ENCODE data around the gene KCNAB2.

Gene KCNAB2

DNA sequence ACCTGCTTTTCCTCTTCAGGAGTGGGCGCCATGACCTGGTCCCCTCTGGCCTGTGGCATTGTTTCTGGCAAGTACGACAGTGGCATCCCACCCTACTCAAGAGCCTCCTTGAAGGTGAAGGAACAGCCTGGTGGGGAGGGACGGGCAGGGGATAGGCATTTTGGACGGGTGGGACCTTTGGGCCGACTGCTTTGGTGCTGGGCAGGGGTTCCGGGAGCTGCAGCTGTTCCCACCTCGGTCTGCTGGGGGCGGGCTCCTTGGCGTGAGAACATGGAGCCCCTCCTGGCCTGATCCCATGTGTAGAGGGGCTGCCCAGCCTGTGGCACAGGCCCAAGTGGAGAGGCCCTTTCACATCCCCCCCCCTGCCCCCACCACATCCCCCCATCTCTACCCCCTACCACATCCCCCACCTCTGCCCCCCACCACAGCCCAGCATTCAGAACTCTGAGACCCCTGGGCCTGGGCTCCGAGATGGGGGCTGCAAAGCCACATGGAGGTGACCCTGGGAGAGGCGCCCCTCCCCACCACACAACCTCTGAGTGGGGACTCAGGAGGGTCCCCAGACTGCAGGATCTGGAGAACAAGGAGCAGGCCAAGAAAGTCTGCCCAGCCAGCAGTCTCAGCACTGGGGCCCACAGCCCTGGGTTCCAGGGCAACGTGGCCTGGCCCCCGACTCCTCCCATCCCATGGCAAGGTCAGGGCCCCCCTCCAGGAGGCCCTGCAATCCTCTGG, 50.0 kb downstream of the KCNAB2 start:
- Histone ChIP-seq H3K4me1 (ENCODE audit: low read length) (no peaks in the 10 kb centered on the region), H3F3A (ENCODE audit: insufficient read depth, low read length) (no peaks in the 10 kb centered on the region), H3K79me2 (ENCODE audit: low read length) (no peaks in the 10 kb centered on the region), H3K9me3 (replicated peaks; ENCODE audit: insufficient read depth, low read length) (no peaks in the 10 kb centered on the region), H3K27ac (ENCODE audit: low read length) (no peak overlapping the region), H3K27me3 (replicated peaks; ENCODE audit: insufficient read depth, low read length) (no peaks in the 10 kb centered on the region), H3K9me2 (replicated peaks; ENCODE audit: insufficient read depth, low read length) (no peaks in the 10 kb centered on the region), H3K36me3 (replicated peaks; ENCODE audit: insufficient read depth, low read length) (no peaks in the 10 kb centered on the region; the same call in 1 of the 2 replicates), H2AFZ (ENCODE audit: low read length) (no peak overlapping the region), H3K4me2 (ENCODE audit: low read depth, low read length) (no peak overlapping the region), H4K20me1 (ENCODE audit: insufficient read depth, low read length) (no peaks in the 10 kb centered on the region), H3K4me3 (ENCODE audit: low read length) (no peak overlapping the region), H3K9ac (ENCODE audit: low read length) (no peak overlapping the region)
- DNase-seq = no peak
- TF ChIP-seq EZH2phosphoT487 (IDR thresholded peaks at IDR 0.05; ENCODE audit: low read length) = no peak
- TF ChIP-seq, protein P1, sequence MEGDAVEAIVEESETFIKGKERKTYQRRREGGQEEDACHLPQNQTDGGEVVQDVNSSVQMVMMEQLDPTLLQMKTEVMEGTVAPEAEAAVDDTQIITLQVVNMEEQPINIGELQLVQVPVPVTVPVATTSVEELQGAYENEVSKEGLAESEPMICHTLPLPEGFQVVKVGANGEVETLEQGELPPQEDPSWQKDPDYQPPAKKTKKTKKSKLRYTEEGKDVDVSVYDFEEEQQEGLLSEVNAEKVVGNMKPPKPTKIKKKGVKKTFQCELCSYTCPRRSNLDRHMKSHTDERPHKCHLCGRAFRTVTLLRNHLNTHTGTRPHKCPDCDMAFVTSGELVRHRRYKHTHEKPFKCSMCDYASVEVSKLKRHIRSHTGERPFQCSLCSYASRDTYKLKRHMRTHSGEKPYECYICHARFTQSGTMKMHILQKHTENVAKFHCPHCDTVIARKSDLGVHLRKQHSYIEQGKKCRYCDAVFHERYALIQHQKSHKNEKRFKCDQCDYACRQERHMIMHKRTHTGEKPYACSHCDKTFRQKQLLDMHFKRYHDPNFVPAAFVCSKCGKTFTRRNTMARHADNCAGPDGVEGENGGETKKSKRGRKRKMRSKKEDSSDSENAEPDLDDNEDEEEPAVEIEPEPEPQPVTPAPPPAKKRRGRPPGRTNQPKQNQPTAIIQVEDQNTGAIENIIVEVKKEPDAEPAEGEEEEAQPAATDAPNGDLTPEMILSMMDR (IDR thresholded peaks at IDR 0.05; ENCODE audit: low read length) = no peak
- no peak for TF ChIP-seq EZH2 (optimal IDR thresholded peaks at IDR 0.05; ENCODE audit: low read depth, low read length)

- no peak for TF ChIP-seq EZH2phosphoT487 (IDR thresholded peaks at IDR 0.05; ENCODE audit: low read length)
- no peak for TF ChIP-seq EZH2 (optimal IDR thresholded peaks at IDR 0.05; ENCODE audit: low read depth, low read length)
- TF ChIP-seq, protein P1 (IDR thresholded peaks at IDR 0.05; ENCODE audit: low read length) = no peak
- Histone ChIP-seq H2AFZ (ENCODE audit: low read length) (no peak overlapping the region), H3K4me1 (ENCODE audit: low read length) (no peaks in the 10 kb centered on the region), H3K36me3 (replicated peaks; ENCODE audit: insufficient read depth, low read length) (no peaks in the 10 kb centered on the region; the same call in 1 of the 2 replicates), H3K4me2 (ENCODE audit: low read depth, low read length) (no peak overlapping the region), H3K27ac (ENCODE audit: low read length) (no peak overlapping the region), H3K9me3 (replicated peaks; ENCODE audit: insufficient read depth, low read length) (no peaks in the 10 kb centered on the region), H3K9me2 (replicated peaks; ENCODE audit: insufficient read depth, low read length) (no peaks in the 10 kb centered on the region), H3F3A (ENCODE audit: insufficient read depth, low read length) (no peaks in the 10 kb centered on the region; the same call in 1 of the 2 replicates), H3K79me2 (ENCODE audit: low read length) (no peaks in the 10 kb centered on the region), H3K27me3 (replicated peaks; ENCODE audit: insufficient read depth, low read length) (no peaks in the 10 kb centered on the region), H4K20me1 (ENCODE audit: insufficient read depth, low read length) (no peaks in the 10 kb centered on the region), H3K9ac (ENCODE audit: low read length) (no peak overlapping the region), H3K4me3 (ENCODE audit: low read length) (no peak overlapping the region)
- DNase-seq = no peak
These were observed 50.8 kb downstream of the KCNAB2 start for GRCh38 chr1:6096243-6097116.

DNA sequence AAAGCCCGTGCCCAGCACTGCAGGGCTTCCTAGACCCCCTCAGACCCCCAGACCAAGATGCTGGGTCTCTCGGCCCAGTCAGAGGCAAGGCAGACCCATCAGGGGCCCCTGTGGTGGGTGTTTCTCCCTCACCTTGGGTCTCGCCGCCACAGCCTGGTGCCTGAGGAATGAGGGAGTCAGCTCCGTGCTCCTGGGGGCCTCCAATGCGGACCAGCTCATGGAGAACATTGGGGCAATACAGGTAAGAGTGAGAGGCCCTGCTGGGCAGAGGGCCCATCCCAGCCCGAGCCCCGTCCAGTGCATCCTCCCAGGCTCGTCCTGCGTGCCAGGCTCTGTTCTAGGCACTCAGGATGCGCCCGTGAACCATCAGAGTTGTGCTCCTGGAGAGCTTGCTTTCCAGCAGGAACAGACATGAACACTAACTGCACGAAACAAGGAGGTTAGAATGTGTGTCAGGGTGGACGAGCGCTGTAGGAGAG, 51.5 kb downstream of the KCNAB2 start:
- no peaks in the 10 kb centered on the region; the same call in 1 of the 2 replicates for H3K36me3 ChIP-seq (replicated peaks; ENCODE audit: insufficient read depth, low read length)
- no peaks in the 10 kb centered on the region for H4K20me1 ChIP-seq (ENCODE audit: insufficient read depth, low read length)
- no peak overlapping the region for H3K4me3 ChIP-seq (ENCODE audit: low read length)
- no peak overlapping the region for H3K4me2 ChIP-seq (ENCODE audit: low read depth, low read length)
- H3F3A ChIP-seq (ENCODE audit: insufficient read depth, low read length) = no peaks in the 10 kb centered on the region; the same call in 1 of the 2 replicates
- DNase-seq = no peak
- H3K27ac ChIP-seq (ENCODE audit: low read length) = no peak overlapping the region
- H2AFZ ChIP-seq (ENCODE audit: low read length) = no peak overlapping the region
- no peaks in the 10 kb centered on the region for H3K27me3 ChIP-seq (replicated peaks; ENCODE audit: insufficient read depth, low read length)
- no peaks in the 10 kb centered on the region for H3K9me2 ChIP-seq (replicated peaks; ENCODE audit: insufficient read depth, low read length)
- H3K9me3 ChIP-seq (replicated peaks; ENCODE audit: insufficient read depth, low read length) = no peaks in the 10 kb centered on the region
- no peaks in the 10 kb centered on the region for H3K79me2 ChIP-seq (ENCODE audit: low read length)
- no peaks in the 10 kb centered on the region for H3K4me1 ChIP-seq (ENCODE audit: low read length)
- no peak overlapping the region for H3K9ac ChIP-seq (ENCODE audit: low read length)
- TF ChIP-seq EZH2phosphoT487 (IDR thresholded peaks at IDR 0.05; ENCODE audit: low read length) = no peak
- TF ChIP-seq, protein P1 (IDR thresholded peaks at IDR 0.05; ENCODE audit: low read length) = no peak
- TF ChIP-seq EZH2 (optimal IDR thresholded peaks at IDR 0.05; ENCODE audit: low read depth, low read length) = no peak

All from MM.1S (cell line).